Ovary (tissue), 9 donors: ENCODE results near the gene GSTP1. TPM values are rescaled to one million over a fixed set of nuclear protein-coding genes. Genes with fewer than 3 reads are reported as not detected.

Experiments
- DNase-seq, 5 donors: peaks; one replicate each; pipeline ENCODE4 v3.0.0-alpha.2; 2019 to 2020
- H3K27ac ChIP-seq, 2 donors: fragments of 200-600 bp; one replicate each; pipeline versions ENCODE4 v1.5.1 to v1.8.0; 2019 to 2022
- H3K27me3 ChIP-seq: fragments of 200-600 bp; one replicate; pipeline ENCODE4 v1.8.0; 2022
- H3K36me3 ChIP-seq: fragments of 200-600 bp; sonication (generic); one replicate; pipeline ENCODE4 v1.5.1; 2019
- H3K4me1 ChIP-seq: one replicate; pipeline ENCODE4 v1.8.1; 2013; ENCODE audit warnings: mild to moderate bottlenecking, moderate library complexity; ENCODE audit not compliant: insufficient read depth
- H3K4me3 ChIP-seq: fragments of 200-600 bp; sonication (generic); one replicate; pipeline ENCODE4 v1.5.1; 2017
- H3K9me3 ChIP-seq, 2 donors: fragments of 200-600 bp in 1 of 2; sonication (generic) in 1 of 2; one replicate each; pipeline versions ENCODE4 v1.5.1 to v1.8.1; 2013 to 2019; ENCODE audit warnings: mild to moderate bottlenecking in 1 of 2, moderate library complexity in 1 of 2
- CTCF ChIP-seq, 3 donors: fragments of 450-650 bp in 2 of 3; fragments of 200-600 bp in 1 of 3; IDR thresholded peaks; one replicate each; pipeline versions ENCODE4 v1.5.1 to v1.8.0; 2016 to 2022; ENCODE audit warnings: antibody characterized with exemption in 3 of 3, mild to moderate bottlenecking in 1 of 3
- EP300 ChIP-seq: sonication (generic); formaldehyde crosslinking; IDR thresholded peaks from one replicate; pipeline ENCODE4 v1.6.1; 2017; ENCODE audit warnings: antibody characterized with exemption
- POLR2A ChIP-seq: fragments of 450-650 bp; IDR thresholded peaks from one replicate; pipeline ENCODE4 v1.6.1; 2017; ENCODE audit warnings: antibody characterized with exemption, mild to moderate bottlenecking, moderate library complexity
- WGBS, 3 donors: extraction: QIAGEN DNeasy Blood & Tissue Kit in 1 of 3; methylation state at CpG; one replicate each; pipeline versions ENCODE4 v1.1.5 to v1.1.7; 2013 to 2017; 5-methylcytosine and 5-hydroxymethylcytosine counted together
- intact Hi-C, 4 donors: fragments of 100-400 bp; cut with DNase I; formaldehyde crosslinking; loops; one replicate each; pipeline versions ENCODE4 v1.11.0 to v1.15.1; 2022 to 2023
- polyA plus RNA-seq, 2 donors: library from polyadenylated mRNA; stranded (reverse); fragments of 200-250 nt in 1 of 2; fragments of 350-450 nt in 1 of 2; fragmentation: Illumina TruSeq in 1 of 2; extraction: RNeasy Lipid Tissue Mini Kit (QIAGEN cat#74804) in 1 of 2; gene quantifications; one replicate each; pipeline ENCODE4 v1.2.3, GENCODE V29; 2013 to 2014
- small RNA-seq: library from RNA; depleted of rRNA; stranded (forward); fragments of <200 nt; gene quantifications from one replicate; pipeline ENCODE3, GENCODE V24; 2016
- total RNA-seq, 7 donors: library from RNA; depleted of rRNA in 2 of 7; stranded (reverse); fragments of >200 nt in 2 of 7; fragmentation: NEBNext Ultra II Directional in 3 of 7; extraction: Animal tissue kit (Norgen Biotek cat#: 25700) in 3 of 7; gene quantifications; one replicate each; pipeline versions ENCODE4 v1.1.0 to v1.2.4, GENCODE V29; 2016 to 2023
- donor health status: DM: no; HTN: no; CAD: no; lungs with moderate emphysema.
- donor health status: DM: no; HTN: no; CAD: no.
- donor health status: Bipolar disorder and iron deficiency.
- donor health status: DM: yes; HTN: yes; CAD: no.
- donor health status: DM: no; HTN: no; CAD: no.
- donor health status: DM: yes; HTN: yes; CAD: no.

Gene GSTP1
- total and polyA plus RNA-seq, 9 donors: 189 to 1,321 (median 459) TPM

GRCh38 chr11:67633758-67634365 lies 50.2 kb downstream of the GSTP1 start:
- TF ChIP-seq POLR2A (no peak), EP300 (no peak), CTCF (IDR thresholded peaks at IDR 0.05) (no peak)
- Histone ChIP-seq H3K4me3 (no peak overlapping the region), H3K9me3 (no peaks in the 10 kb centered on the region), H3K27me3 (no peaks in the 10 kb centered on the region), H3K36me3 (no peaks in the 10 kb centered on the region), H3K27ac (no peak overlapping the region), H3K4me1 (peaks cover 5% of the 10 kb centered on the region)
- WGBS, 3 donors: 80 to 86% (median 83%) methylated on average over 22 of the region's 22 CpGs
- intact Hi-C loops: no loop called here
- DNase-seq: peak in 2 of 5 donors; percentile 14 to 31

GRCh38 chr11:67634366-67635230 lies 51.0 kb downstream of the GSTP1 start:
- intact Hi-C loops: no loop called here
- Histone ChIP-seq H3K9me3 (no peaks in the 10 kb centered on the region), H3K27ac (no peak overlapping the region), H3K36me3 (no peaks in the 10 kb centered on the region), H3K4me3 (no peak overlapping the region), H3K4me1 (peaks cover 3% of the 10 kb centered on the region), H3K27me3 (no peaks in the 10 kb centered on the region)
- WGBS, 3 donors: 62 to 69% (median 66%) methylated on average over 20 of the region's 20 CpGs
- peak in 2 of 5 donors; percentile 15 to 32 for DNase-seq
- TF ChIP-seq CTCF (IDR thresholded peaks at IDR 0.05) (no peak), POLR2A (no peak), EP300 (no peak)

DNA sequence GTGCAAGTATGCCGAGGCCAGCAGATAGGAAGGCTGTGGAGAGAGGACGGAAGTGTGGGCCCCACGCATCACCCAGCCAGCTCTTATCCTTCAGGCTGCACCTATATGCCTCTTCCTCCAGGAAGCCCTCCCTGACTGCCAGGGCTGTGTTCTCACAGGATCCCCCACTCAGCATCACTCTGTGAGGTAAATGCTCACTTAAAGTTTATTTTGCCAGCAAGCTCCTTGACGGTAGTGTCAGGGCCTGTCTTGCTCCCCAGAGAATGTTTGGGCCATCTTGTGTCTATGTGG lies 51.6 kb downstream of the GSTP1 start:
- TF ChIP-seq CTCF (IDR thresholded peaks at IDR 0.05) (no peak), EP300 (no peak), POLR2A (no peak)
- WGBS, 3 donors: 66 to 68% (median 66%) methylated on average over 4 of the region's 4 CpGs
- intact Hi-C loops: no loop called here
- Histone ChIP-seq H3K4me3 (no peak overlapping the region), H3K36me3 (no peaks in the 10 kb centered on the region), H3K27me3 (no peaks in the 10 kb centered on the region), H3K9me3 (no peaks in the 10 kb centered on the region), H3K4me1 (peaks cover 3% of the 10 kb centered on the region), H3K27ac (no peak overlapping the region)
- no peak for DNase-seq

Small RNA genes within 50 kb of the gene (small RNA-seq; reads per million reads assigned to genes)
- not detected for gene AP003385.3

Other genes starting within 250 kb of the GSTP1 start
- gene POLD4, start 230.3 kb upstream of the GSTP1 start, total RNA-seq: 10 to 100 TPM; 22.6 to 57.7 (median 47.2) TPM
- gene POLD4, start 230.3 kb upstream of the GSTP1 start, polyA plus RNA-seq: 10 to 100 TPM; 12.5 to 87.8 TPM
- gene CLCF1, start 210.2 kb upstream of the GSTP1 start, total RNA-seq: 10 to 100 TPM in 1 of 7 donors, 1 to 10 TPM in 6; 3.4 to 22.9 (median 5.0) TPM
- gene CLCF1, start 210.2 kb upstream of the GSTP1 start, polyA plus RNA-seq: 1 to 10 TPM; 2.5 to 9.6 TPM
- 10 to 100 TPM; 13.9 to 51.7 (median 23.5) TPM for gene RAD9A, start 191.8 kb upstream of the GSTP1 start, total RNA-seq
- 10 to 100 TPM in 1 of 2 donors, 1 to 10 TPM in 1; 3.1 to 20.3 TPM for gene RAD9A, start 191.8 kb upstream of the GSTP1 start, polyA plus RNA-seq
- 10 to 100 TPM; 32.2 to 86.9 (median 55.5) TPM for gene PPP1CA, start 182.0 kb upstream of the GSTP1 start, total RNA-seq
- 10 to 100 TPM; 43.7 to 54.9 TPM for gene PPP1CA, start 182.0 kb upstream of the GSTP1 start, polyA plus RNA-seq
- gene TBC1D10C, start 179.7 kb upstream of the GSTP1 start, total RNA-seq: 1 to 10 TPM in 3 of 7 donors, under 1 TPM in 4; 0.15 to 2.0 (median 1.00) TPM
- 1 to 10 TPM in 1 of 2 donors, under 1 TPM in 1; 0.32 to 1.6 TPM for gene TBC1D10C, start 179.7 kb upstream of the GSTP1 start, polyA plus RNA-seq
- gene CARNS1, start 168.1 kb upstream of the GSTP1 start, total RNA-seq: 10 to 100 TPM in 1 of 7 donors, 1 to 10 TPM in 1, under 1 TPM in 5; 0.12 to 13.2 (median 0.66) TPM
- under 1 TPM; 0.45 to 0.58 TPM for gene CARNS1, start 168.1 kb upstream of the GSTP1 start, polyA plus RNA-seq
- gene RPS6KB2, start 155.3 kb upstream of the GSTP1 start, total RNA-seq: 10 to 100 TPM; 24.8 to 38.6 (median 33.1) TPM
- 10 to 100 TPM; 10.4 to 38.2 TPM for gene RPS6KB2, start 155.3 kb upstream of the GSTP1 start, polyA plus RNA-seq
- 10 to 100 TPM in 1 of 7 donors, 1 to 10 TPM in 6; 2.4 to 10.7 (median 3.2) TPM for gene PTPRCAP, start 146.1 kb upstream of the GSTP1 start, total RNA-seq
- 1 to 10 TPM in 1 of 2 donors, not detected in 1; 7.2 TPM for gene PTPRCAP, start 146.1 kb upstream of the GSTP1 start, polyA plus RNA-seq
- 10 to 100 TPM; 31.1 to 80.5 (median 60.8) TPM for gene CORO1B, start 140.3 kb upstream of the GSTP1 start, total RNA-seq
- gene CORO1B, start 140.3 kb upstream of the GSTP1 start, polyA plus RNA-seq: 10 to 100 TPM in 1 of 2 donors, 1 to 10 TPM in 1; 2.8 to 74.3 TPM
- under 1 TPM in 1 of 7 donors, not detected in 6; 0.15 TPM for gene GPR152, start 131.1 kb upstream of the GSTP1 start, total RNA-seq
- gene GPR152, start 131.1 kb upstream of the GSTP1 start, polyA plus RNA-seq: not detected
- gene CABP4, start 128.5 kb upstream of the GSTP1 start, total RNA-seq: 1 to 10 TPM in 4 of 7 donors, under 1 TPM in 2, not detected in 1; 0.13 to 2.1 (median 1.2) TPM
- under 1 TPM; 0.62 to 0.92 TPM for gene CABP4, start 128.5 kb upstream of the GSTP1 start, polyA plus RNA-seq
- 10 to 100 TPM; 37.6 to 69.8 (median 44.8) TPM for gene TMEM134, start 114.6 kb upstream of the GSTP1 start, total RNA-seq
- 10 to 100 TPM in 1 of 2 donors, 1 to 10 TPM in 1; 2.7 to 44.3 TPM for gene TMEM134, start 114.6 kb upstream of the GSTP1 start, polyA plus RNA-seq
- 100 to 1,000 TPM in 1 of 7 donors, 10 to 100 TPM in 6; 49.1 to 103 (median 65.4) TPM for gene AIP, start 100.8 kb upstream of the GSTP1 start, total RNA-seq
- 100 to 1,000 TPM in 1 of 2 donors, 10 to 100 TPM in 1; 33.5 to 114 TPM for gene AIP, start 100.8 kb upstream of the GSTP1 start, polyA plus RNA-seq
- gene PITPNM1, start 78.4 kb upstream of the GSTP1 start, total RNA-seq: 10 to 100 TPM in 3 of 7 donors, 1 to 10 TPM in 4; 3.1 to 77.2 (median 9.5) TPM
- gene PITPNM1, start 78.4 kb upstream of the GSTP1 start, polyA plus RNA-seq: 1 to 10 TPM; 5.3 to 6.1 TPM
- gene CDK2AP2, start 75.7 kb upstream of the GSTP1 start, total RNA-seq: 10 to 100 TPM; 15.8 to 66.1 (median 34.6) TPM
- gene CDK2AP2, start 75.7 kb upstream of the GSTP1 start, polyA plus RNA-seq: 10 to 100 TPM in 1 of 2 donors, 1 to 10 TPM in 1; 3.8 to 35.9 TPM
- gene CABP2, start 60.4 kb upstream of the GSTP1 start, total RNA-seq: not detected
- not detected for gene CABP2, start 60.4 kb upstream of the GSTP1 start, polyA plus RNA-seq
- 100 to 1,000 TPM; 143 to 184 (median 169) TPM for gene NDUFV1, start 23.1 kb downstream of the GSTP1 start, total RNA-seq
- gene NDUFV1, start 23.1 kb downstream of the GSTP1 start, polyA plus RNA-seq: 100 to 1,000 TPM in 1 of 2 donors, 10 to 100 TPM in 1; 47.7 to 133 TPM
- gene NUDT8, start 46.1 kb downstream of the GSTP1 start, total RNA-seq: 10 to 100 TPM in 1 of 7 donors, 1 to 10 TPM in 6; 5.0 to 10.5 (median 8.1) TPM
- gene NUDT8, start 46.1 kb downstream of the GSTP1 start, polyA plus RNA-seq: 1 to 10 TPM in 1 of 2 donors, not detected in 1; 5.7 TPM
- not detected for gene TBX10, start 56.0 kb downstream of the GSTP1 start, total RNA-seq
- not detected for gene TBX10, start 56.0 kb downstream of the GSTP1 start, polyA plus RNA-seq
- under 1 TPM in 2 of 7 donors, not detected in 5; 0.24 to 0.25 TPM for gene ACY3, start 66.9 kb downstream of the GSTP1 start, total RNA-seq
- under 1 TPM in 1 of 2 donors, not detected in 1; 0.07 TPM for gene ACY3, start 66.9 kb downstream of the GSTP1 start, polyA plus RNA-seq
- under 1 TPM in 4 of 7 donors, not detected in 3; 0.15 to 0.57 (median 0.27) TPM for gene ALDH3B2, start 90.8 kb downstream of the GSTP1 start, total RNA-seq
- gene ALDH3B2, start 90.8 kb downstream of the GSTP1 start, polyA plus RNA-seq: not detected